ENCODE results near the gene FLII. TPM values are rescaled to one million over a fixed set of nuclear protein-coding genes. Genes with fewer than 3 reads are reported as not detected.
A peak's percentile ranks its signal among the peaks of the same experiment; 100 is the strongest.

Gene FLII
- total and polyA plus RNA-seq, 4 experiments from 2014 or later, result 113 to 344 (median 268) TPM

DNA sequence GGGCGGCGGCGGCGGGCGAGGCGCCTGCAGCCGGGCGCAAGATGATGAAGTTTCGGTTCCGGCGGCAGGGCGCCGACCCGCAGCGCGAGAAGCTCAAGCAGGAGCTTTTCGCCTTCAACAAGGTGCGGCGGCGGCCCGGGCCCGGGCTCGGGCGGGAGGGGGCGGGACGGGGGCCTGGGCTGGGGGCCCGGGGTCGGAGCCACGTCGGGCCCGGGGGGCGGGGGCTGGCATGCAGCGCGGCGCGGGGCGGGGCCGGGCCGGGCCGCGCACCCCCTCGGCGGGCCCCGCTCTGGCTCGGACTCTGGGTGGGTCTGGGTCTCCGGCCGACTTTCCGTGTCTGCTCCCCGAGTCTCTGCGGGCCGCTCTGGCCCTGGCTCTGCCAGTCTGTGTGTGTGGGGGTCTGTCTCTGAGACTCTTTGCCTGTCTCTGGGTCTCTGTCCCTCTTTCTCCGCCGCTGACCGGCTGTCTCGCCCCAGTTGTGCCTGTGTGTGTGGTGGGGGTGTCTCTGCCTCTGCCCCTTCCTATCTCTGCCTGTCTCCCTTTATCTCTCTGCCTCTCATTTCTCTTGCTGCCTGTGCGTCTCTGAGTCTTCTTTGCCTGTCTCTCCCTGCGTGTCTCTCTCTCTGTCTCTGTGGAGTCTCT is 32.8 kb downstream of the FLII start:
- no peaks in the 10 kb centered on the region for H3K27me3 Mint-ChIP-seq
- peak overlapping the region; percentile 42 for H3K27ac ChIP-seq (ENCODE audit: low read depth, low read length)
- H3K4me1 Mint-ChIP-seq, result peaks cover 15 to 39% (median 21%) of the 10 kb centered on the region in 4 donors
- peak overlapping the region; percentile 32 to 99 (median 94) for H3K27ac Mint-ChIP-seq
- ChIA-PET CTCF (ENCODE audit: partially characterized antibody) (no interaction called here), POLR2A (ENCODE audit: partially characterized antibody) (interaction anchor here (1.0 to 2.5 kb wide), 5 partner anchors 9 to 42 kb away, joined by 3 to 9 read pairs (median 3); partner anchors contain the start of gene ALKBH5)
- peak in 1 of 5 donors; percentile 16 for DNase-seq
- H3K27me3 ChIP-seq (ENCODE audit: insufficient read depth, low read length), result no peaks in the 10 kb centered on the region
- H3K9me3 ChIP-seq (ENCODE audit: control insufficient read depth in 1 of 2, low read length in 2 of 2), result no peaks in the 10 kb centered on the region
- H3K36me3 ChIP-seq (ENCODE audit: insufficient read depth, low read length), result no peaks in the 10 kb centered on the region
- H3K36me3 Mint-ChIP-seq, result no peaks in the 10 kb centered on the region
- H3K4me1 ChIP-seq (ENCODE audit: insufficient read depth, low read length), result peaks cover 28% of the 10 kb centered on the region
- intact Hi-C loops (cut with micrococcal nuclease), result loop anchor here (1.0 kb wide), 3 partner anchors 35 to 90 kb away; partner anchors contain the start of genes ALKBH5, MIEF2 and SMCR8
- peak overlapping the region; percentile 89 to 99 (median 96) for H3K4me3 Mint-ChIP-seq
- H3K9me3 Mint-ChIP-seq, result no peaks in the 10 kb centered on the region
- peak overlapping the region; percentile 59 to 78 for H3K4me3 ChIP-seq (ENCODE audit: low read length in 2 of 2)

DNA sequence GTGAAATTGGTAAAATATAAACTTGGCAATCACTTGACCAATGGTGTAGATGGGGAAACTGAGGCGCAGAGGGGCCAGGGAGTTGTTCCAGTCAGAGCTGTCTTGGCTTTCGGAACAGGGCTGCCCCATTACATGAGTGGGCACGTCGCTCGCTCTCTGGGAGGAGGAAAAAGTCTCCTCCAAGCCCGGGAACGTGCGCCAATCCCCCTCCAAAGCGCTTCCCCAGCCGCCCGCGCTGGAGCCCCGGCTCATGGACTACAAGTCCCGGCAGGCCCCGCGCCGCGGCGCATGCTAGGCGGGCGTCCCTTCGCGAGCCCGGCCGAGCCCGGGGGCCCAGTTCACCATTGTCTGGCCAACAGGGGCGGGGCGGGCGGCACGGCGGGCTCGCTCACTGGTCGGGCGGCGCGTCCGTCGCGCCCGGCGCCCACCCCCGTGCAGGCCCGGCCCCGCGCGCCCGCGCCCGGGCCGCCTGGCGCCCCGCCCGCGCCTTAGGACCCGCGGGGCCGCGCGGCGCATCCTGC is 33.4 kb downstream of the FLII start, which contains the start of gene LLGL1:
TSS of gene LLGL1 (plus strand) at position 515 of the 521 bp plus-strand sequence. CDS start 48 bp downstream, outside the sequence.
- Mint-ChIP-seq H3K27me3 (no peaks in the 10 kb centered on the region), H3K27ac (peak within 1 kb of the TSS; percentile 82 to 99 (median 94)), H3K4me1 (peaks cover 15 to 39% (median 21%) of the 10 kb centered on the region in 4 donors), H3K36me3 (no peaks in the 10 kb centered on the region), H3K4me3 (peak within 1 kb of the TSS; percentile 89 to 99 (median 96)), H3K9me3 (no peaks in the 10 kb centered on the region)
- Histone ChIP-seq H3K27me3 (ENCODE audit: insufficient read depth, low read length) (no peaks in the 10 kb centered on the region), H3K4me3 (ENCODE audit: low read length in 2 of 2) (peak within 1 kb of the TSS; percentile 59 to 78), H3K36me3 (ENCODE audit: insufficient read depth, low read length) (no peaks in the 10 kb centered on the region), H3K9me3 (ENCODE audit: control insufficient read depth in 1 of 2, low read length in 2 of 2) (no peaks in the 10 kb centered on the region), H3K27ac (ENCODE audit: low read depth, low read length) (peak within 1 kb of the TSS; percentile 42), H3K4me1 (ENCODE audit: insufficient read depth, low read length) (peaks cover 28% of the 10 kb centered on the region)
- CTCF ChIA-PET (ENCODE audit: partially characterized antibody), result no interaction called here
- DNase-seq, result peak; percentile 94 to 96 (median 96)
- intact Hi-C loops (cut with micrococcal nuclease), result loop anchor here (1.0 kb wide), 3 partner anchors 35 to 90 kb away; partner anchors contain the start of genes ALKBH5, MIEF2 and SMCR8
- POLR2A ChIA-PET (ENCODE audit: partially characterized antibody), result interaction anchor here (0.7 to 2.5 kb wide), 6 partner anchors 9 to 67 kb away, joined by 3 to 9 read pairs (median 3); partner anchors contain the start of gene ALKBH5

DNA sequence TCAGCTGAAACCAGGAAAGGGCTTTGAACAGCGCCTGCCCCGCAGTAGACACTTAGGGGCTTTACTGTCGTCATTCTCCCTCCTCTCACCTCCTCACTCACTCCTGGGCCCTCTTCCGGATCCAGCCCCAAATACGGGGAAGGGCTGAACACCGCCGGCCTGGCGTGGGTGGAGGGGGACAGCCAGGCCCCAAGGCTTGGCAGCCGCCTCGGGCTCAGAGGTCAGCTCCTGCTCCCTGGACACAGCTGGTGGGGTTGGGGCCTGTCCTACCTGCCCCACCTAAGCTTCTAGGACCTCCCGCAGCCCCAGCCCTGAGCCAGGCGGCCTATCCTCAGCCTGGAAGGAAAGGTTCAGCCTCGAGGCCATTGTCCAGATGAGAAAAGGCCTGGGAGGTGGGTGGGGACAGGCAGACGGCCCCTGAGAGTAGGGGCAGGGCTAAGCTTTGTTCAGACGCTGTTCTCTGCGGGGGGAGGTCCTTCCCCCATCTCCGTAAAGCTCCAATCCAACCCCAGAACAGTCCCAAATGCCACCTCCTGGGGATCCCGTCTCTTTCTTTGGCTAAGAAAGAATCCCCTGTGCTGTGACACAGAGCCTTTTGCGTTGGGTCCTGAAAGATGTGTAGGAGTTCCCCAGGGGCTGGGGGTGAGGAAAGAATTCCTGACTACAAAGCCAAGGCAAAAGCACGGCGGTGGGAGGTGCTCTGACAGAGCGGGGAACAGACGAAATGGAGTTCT is 34.0 kb downstream of the FLII start:
- Histone ChIP-seq H3K36me3 (ENCODE audit: insufficient read depth, low read length) (no peaks in the 10 kb centered on the region), H3K9me3 (ENCODE audit: control insufficient read depth in 1 of 2, low read length in 2 of 2) (no peaks in the 10 kb centered on the region), H3K27ac (ENCODE audit: low read depth, low read length) (peak overlapping the region; percentile 15), H3K4me3 (ENCODE audit: low read length in 2 of 2) (no peak overlapping the region), H3K4me1 (ENCODE audit: insufficient read depth, low read length) (peaks cover 28% of the 10 kb centered on the region), H3K27me3 (ENCODE audit: insufficient read depth, low read length) (no peaks in the 10 kb centered on the region)
- POLR2A ChIA-PET (ENCODE audit: partially characterized antibody), result interaction anchor here (0.7 to 2.5 kb wide), 3 partner anchors 10 to 67 kb away, joined by 3 to 9 read pairs (median 3); partner anchors contain the start of gene ALKBH5
- intact Hi-C loops (cut with micrococcal nuclease), result loop anchor here (1.0 kb wide), 3 partner anchors 36 to 91 kb away; partner anchors contain the start of genes ALKBH5, MIEF2 and SMCR8
- H3K27ac Mint-ChIP-seq, result peak overlapping the region in 3 of 7 donors; percentile 59 to 92 (median 82)
- CTCF ChIA-PET (ENCODE audit: partially characterized antibody), result interaction anchor here (0.8 kb wide), 1 partner anchor 42 kb away, joined by 3 read pairs; the partner anchor contains the start of gene ALKBH5
- H3K9me3 Mint-ChIP-seq, result no peaks in the 10 kb centered on the region
- no peaks in the 10 kb centered on the region for H3K36me3 Mint-ChIP-seq
- H3K4me3 Mint-ChIP-seq, result peak overlapping the region in 7 of 8 donors; percentile 41 to 71 (median 65)
- H3K27me3 Mint-ChIP-seq, result no peaks in the 10 kb centered on the region
- DNase-seq, result no peak
- peaks cover 15 to 39% (median 21%) of the 10 kb centered on the region in 4 donors for H3K4me1 Mint-ChIP-seq

DNA sequence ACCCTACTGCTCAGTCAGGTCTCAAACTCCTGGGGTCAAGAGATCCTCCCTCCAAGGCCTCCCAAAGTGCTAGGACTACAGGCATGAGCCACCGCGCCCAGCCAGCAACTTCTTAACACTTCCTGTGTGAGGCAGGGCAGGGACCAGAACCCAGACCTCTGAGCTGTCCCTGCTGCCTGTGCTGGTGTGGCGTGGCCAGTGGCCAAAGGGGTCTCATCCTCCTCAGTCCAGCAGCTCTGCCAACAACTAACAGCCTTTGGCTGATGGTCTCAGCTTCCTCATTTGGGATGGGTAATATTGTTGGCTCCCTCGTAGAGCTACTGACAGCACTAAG is 34.5 kb downstream of the FLII start:
- POLR2A ChIA-PET (ENCODE audit: partially characterized antibody), result interaction anchor here (2.5 kb wide), 1 partner anchor 40 kb away, joined by 9 read pairs; the partner anchor contains the start of gene ALKBH5
- no peak overlapping the region for H3K4me3 ChIP-seq (ENCODE audit: low read length in 2 of 2)
- DNase-seq, result no peak
- peaks cover 28% of the 10 kb centered on the region for H3K4me1 ChIP-seq (ENCODE audit: insufficient read depth, low read length)
- intact Hi-C loops (cut with micrococcal nuclease), result no loop called here
- no peaks in the 10 kb centered on the region for H3K36me3 Mint-ChIP-seq
- no peaks in the 10 kb centered on the region for H3K27me3 ChIP-seq (ENCODE audit: insufficient read depth, low read length)
- no peak overlapping the region for H3K27ac Mint-ChIP-seq
- peaks cover 0 to 2% (median 0%) of the 10 kb centered on the region in 8 donors for H3K9me3 Mint-ChIP-seq
- H3K27me3 Mint-ChIP-seq, result no peaks in the 10 kb centered on the region
- no peaks in the 10 kb centered on the region for H3K9me3 ChIP-seq (ENCODE audit: control insufficient read depth in 1 of 2, low read length in 2 of 2)
- peaks cover 15 to 39% (median 21%) of the 10 kb centered on the region in 4 donors for H3K4me1 Mint-ChIP-seq
- CTCF ChIA-PET (ENCODE audit: partially characterized antibody), result interaction anchor here (0.8 to 0.9 kb wide), 2 partner anchors 24 to 41 kb away, joined by 3 read pairs; partner anchors contain the start of gene ALKBH5
- no peak overlapping the region for H3K27ac ChIP-seq (ENCODE audit: low read depth, low read length)
- H3K36me3 ChIP-seq (ENCODE audit: insufficient read depth, low read length), result no peaks in the 10 kb centered on the region
- H3K4me3 Mint-ChIP-seq, result no peak overlapping the region

DNA sequence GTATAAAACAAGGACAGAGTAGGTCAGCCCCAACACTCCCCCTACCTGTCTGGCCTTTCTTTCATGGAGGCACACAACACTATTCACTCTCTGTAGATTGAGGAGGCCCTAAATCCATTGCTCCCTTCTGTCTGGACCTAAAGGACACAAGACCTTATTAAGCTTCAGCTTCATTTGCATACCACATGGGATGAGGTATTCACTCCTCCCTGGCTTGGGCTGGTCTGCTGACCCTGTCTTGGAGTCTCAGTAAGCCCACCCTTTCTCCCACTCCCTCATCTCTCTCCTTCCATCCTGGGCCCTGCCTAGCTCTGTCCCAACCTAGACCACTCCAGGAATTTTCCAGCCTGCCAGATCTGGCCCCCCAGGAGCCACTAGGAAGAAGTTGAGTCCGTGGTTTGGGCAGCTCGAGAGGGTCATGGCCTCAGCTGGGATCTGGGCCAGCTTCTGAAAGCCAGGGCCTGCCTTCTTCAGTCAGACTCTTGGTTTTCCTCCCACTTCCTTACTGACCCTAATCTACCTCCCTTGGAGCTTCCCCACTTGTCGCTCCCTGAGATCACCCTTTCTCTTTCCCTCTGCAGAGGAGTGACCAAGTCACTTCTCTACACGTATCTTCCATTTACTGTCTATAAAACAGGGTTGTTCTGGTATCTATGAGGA is 39.7 kb downstream of the FLII start:
- H3K27ac Mint-ChIP-seq, result peak overlapping the region in 3 of 7 donors; percentile 24 to 66 (median 31)
- no peaks in the 10 kb centered on the region for H3K36me3 Mint-ChIP-seq
- H3K9me3 Mint-ChIP-seq, result peaks cover 0 to 2% (median 0%) of the 10 kb centered on the region in 8 donors
- Histone ChIP-seq H3K9me3 (ENCODE audit: control insufficient read depth in 1 of 2, low read length in 2 of 2) (no peaks in the 10 kb centered on the region), H3K4me1 (ENCODE audit: insufficient read depth, low read length) (no peaks in the 10 kb centered on the region), H3K36me3 (ENCODE audit: insufficient read depth, low read length) (no peaks in the 10 kb centered on the region), H3K27me3 (ENCODE audit: insufficient read depth, low read length) (no peaks in the 10 kb centered on the region), H3K27ac (ENCODE audit: low read depth, low read length) (no peak overlapping the region), H3K4me3 (ENCODE audit: low read length in 2 of 2) (no peak overlapping the region)
- ChIA-PET CTCF (ENCODE audit: partially characterized antibody) (no interaction called here), POLR2A (ENCODE audit: partially characterized antibody) (interaction anchor here (3.1 kb wide), 1 partner anchor 36 kb away, joined by 14 read pairs; the partner anchor contains the start of gene ALKBH5)
- DNase-seq, result no peak
- intact Hi-C loops (cut with micrococcal nuclease), result no loop called here
- peaks cover 0 to 8% (median under 1%) of the 10 kb centered on the region in 4 donors for H3K4me1 Mint-ChIP-seq
- no peaks in the 10 kb centered on the region for H3K27me3 Mint-ChIP-seq
- no peak overlapping the region for H3K4me3 Mint-ChIP-seq

DNA sequence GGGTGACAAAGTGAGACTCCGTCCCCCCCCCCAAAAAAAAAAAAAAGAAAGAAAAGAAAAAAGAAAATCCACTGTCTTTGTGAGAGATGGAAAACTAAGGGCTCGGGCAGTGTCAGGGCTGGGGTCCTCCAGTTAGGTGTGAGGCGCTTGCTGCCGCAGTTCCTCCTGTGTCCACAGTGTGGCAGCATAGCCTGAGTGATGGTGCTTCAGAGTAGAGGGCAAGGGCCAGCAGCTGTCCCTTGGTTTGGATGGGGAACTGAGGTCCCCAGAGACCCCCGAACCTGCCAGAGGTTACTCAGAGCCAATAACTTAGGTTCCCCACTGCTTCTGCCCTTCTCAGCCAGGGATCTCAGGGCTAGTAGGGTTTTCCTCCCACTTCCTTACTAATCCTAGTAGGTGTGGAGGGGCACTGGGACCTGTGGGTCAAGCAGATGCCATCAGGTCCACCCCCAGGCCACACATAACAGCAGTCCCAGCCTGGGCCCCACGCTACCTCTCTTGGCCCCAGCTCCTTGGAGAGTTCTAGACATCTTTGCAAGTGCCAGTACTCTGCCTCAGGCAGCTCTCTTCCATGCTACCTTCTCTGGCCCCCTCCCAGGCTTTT is 41.0 kb downstream of the FLII start:
- Mint-ChIP-seq H3K27me3 (no peaks in the 10 kb centered on the region), H3K36me3 (peaks cover 0 to 2% of the 10 kb centered on the region in 2 donors), H3K27ac (peak overlapping the region in 1 of 7 donors; percentile 26), H3K4me1 (peaks cover 0 to 4% (median under 1%) of the 10 kb centered on the region in 4 donors), H3K9me3 (peaks cover 0 to 2% (median 0%) of the 10 kb centered on the region in 8 donors), H3K4me3 (no peak overlapping the region)
- POLR2A ChIA-PET (ENCODE audit: partially characterized antibody), result interaction anchor here (3.1 kb wide), 1 partner anchor 34 kb away, joined by 14 read pairs; the partner anchor contains the start of gene ALKBH5
- no peak overlapping the region for H3K27ac ChIP-seq (ENCODE audit: low read depth, low read length)
- peak; percentile 55 to 73 (median 63) for DNase-seq
- H3K4me1 ChIP-seq (ENCODE audit: insufficient read depth, low read length), result no peaks in the 10 kb centered on the region
- intact Hi-C loops (cut with micrococcal nuclease), result no loop called here
- CTCF ChIA-PET (ENCODE audit: partially characterized antibody), result interaction anchor here (0.9 to 2.2 kb wide), 4 partner anchors 11 to 75 kb away, joined by 3 to 5 read pairs (median 4); no protein-coding TSS in a partner anchor
- H3K9me3 ChIP-seq (ENCODE audit: control insufficient read depth in 1 of 2, low read length in 2 of 2), result no peaks in the 10 kb centered on the region
- no peaks in the 10 kb centered on the region for H3K27me3 ChIP-seq (ENCODE audit: insufficient read depth, low read length)
- H3K36me3 ChIP-seq (ENCODE audit: insufficient read depth, low read length), result no peaks in the 10 kb centered on the region
- no peak overlapping the region for H3K4me3 ChIP-seq (ENCODE audit: low read length in 2 of 2)

Measured in CD4-positive, alpha-beta memory T cell (primary cell).